GM12891 (cell line): ENCODE results near the gene MRPL33.
"Not testable (repeated sequence)": the region's sequence is repeated elsewhere in the genome, so short reads cannot be mapped to it uniquely, and the experiment has no call there.

Experiments used
- DNase-seq: peaks from one replicate; pipeline ENCODE4 v3.0.0; 2011; ENCODE audit warnings: low spot score; ENCODE audit not compliant: insufficient read length
- FAIRE-seq: peaks from 2 replicates; lab custom pipeline; 2011; peaks lifted over from hg19 to GRCh38; lab: Jason Lieb, UNC
- PAX5 ChIP-seq: IDR thresholded peaks from 2 replicates; pipeline ENCODE4 v1.6.1; 2011; ENCODE audit warnings: low read length, moderate library complexity, mild to moderate bottlenecking; ENCODE audit not compliant: insufficient read depth, severe bottlenecking
- POLR2A ChIP-seq: IDR thresholded peaks from 2 replicates; pipeline ENCODE4 v1.6.1; 2011; ENCODE audit warnings: low read depth, low read length, control low read depth
- POLR2AphosphoS5 ChIP-seq: IDR thresholded peaks from 2 replicates; pipeline ENCODE4 v1.6.1; 2011; ENCODE audit warnings: low read depth, low read length, control low read depth
- POU2F2 ChIP-seq: IDR thresholded peaks from 2 replicates; pipeline ENCODE4 v1.6.1; 2011; ENCODE audit warnings: low read depth, mild to moderate bottlenecking, control low read depth, low read length, moderate library complexity
- SPI1 ChIP-seq: IDR thresholded peaks from 2 replicates; pipeline ENCODE4 v1.6.1; 2011; ENCODE audit warnings: low read depth, low read length, control low read depth
- TAF1 ChIP-seq: IDR thresholded peaks from 2 replicates; pipeline ENCODE4 v1.6.1; 2011; ENCODE audit warnings: low read depth, low read length, control low read depth

MRPL33 gene

DNA sequence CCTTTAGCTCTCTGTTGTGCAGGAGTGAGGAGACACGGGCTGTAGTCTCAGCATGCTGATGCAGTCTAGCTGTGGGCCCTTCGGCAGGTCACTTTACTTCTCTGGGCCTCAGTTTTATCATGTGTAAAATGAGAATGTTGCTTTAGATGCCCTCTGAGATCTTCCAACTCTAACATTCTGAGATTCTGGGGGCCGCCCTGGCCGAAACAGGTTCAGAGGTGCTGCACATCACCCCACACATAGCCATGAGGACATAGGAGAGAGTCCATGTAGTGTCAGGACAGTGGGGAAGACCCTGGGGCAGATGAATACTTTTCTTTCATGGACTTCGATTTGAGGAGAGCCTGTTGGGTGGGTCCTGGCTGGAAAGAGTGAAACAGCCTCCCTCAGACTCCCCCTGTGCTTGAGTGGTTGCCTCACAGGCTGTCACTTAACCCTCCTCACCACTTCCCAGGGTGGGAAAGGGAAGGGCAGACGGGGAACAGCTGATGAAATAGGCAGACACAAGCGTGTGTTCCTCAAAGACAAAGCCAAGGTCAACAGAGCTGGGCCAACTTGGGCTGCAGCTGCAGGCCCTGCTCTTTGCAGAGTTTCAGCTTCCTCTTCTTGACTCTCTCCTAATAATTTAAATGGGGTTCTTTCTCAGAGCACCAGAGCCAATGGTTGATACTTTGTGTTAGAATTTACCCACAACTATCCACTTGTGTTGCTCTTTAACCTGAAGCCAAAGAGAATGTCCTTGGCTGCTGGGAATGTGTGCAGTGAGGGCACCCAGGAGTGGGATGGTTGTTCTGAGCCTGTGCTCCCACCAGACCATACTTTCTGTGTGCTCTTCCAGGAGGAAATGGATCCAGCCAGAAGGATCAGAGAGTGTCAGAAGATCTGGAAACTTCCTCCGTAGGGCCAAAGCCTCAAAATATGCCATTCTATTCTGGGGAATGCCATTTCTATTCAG is 14.7 kb upstream of the MRPL33 start:
- DNase-seq, result no peak
- no peak for TF ChIP-seq PAX5
- TF ChIP-seq POLR2A, result no peak
- no peak for TF ChIP-seq POU2F2
- TF ChIP-seq POLR2AphosphoS5, result no peak
- no peak for TF ChIP-seq TAF1
- no peak for TF ChIP-seq SPI1
- FAIRE-seq, result no peak

GRCh38 chr2:27762951-27763906 is 8.3 kb upstream of the MRPL33 start:
- DNase-seq (no peak), FAIRE-seq (no peak)
- TF ChIP-seq POLR2A, result no peak

GRCh38 chr2:27763907-27764267 is 7.6 kb upstream of the MRPL33 start:
- no peak for FAIRE-seq
- no peak for TF ChIP-seq POLR2AphosphoS5
- TF ChIP-seq TAF1, result no peak
- TF ChIP-seq POLR2A, result no peak
- no peak for TF ChIP-seq POU2F2
- TF ChIP-seq PAX5, result no peak
- no peak for TF ChIP-seq SPI1
- DNase-seq, result no peak

- FAIRE-seq, DNase-seq: not testable (repeated sequence)
Measured at GRCh38 chr2:27764526-27764925, 7.0 kb upstream of the MRPL33 start.

GRCh38 chr2:27765621-27766286 is 5.8 kb upstream of the MRPL33 start:
- FAIRE-seq (no peak), DNase-seq (no peak)
- no peak for TF ChIP-seq PAX5
- TF ChIP-seq TAF1, result no peak
- no peak for TF ChIP-seq SPI1
- no peak for TF ChIP-seq POU2F2
- no peak for TF ChIP-seq POLR2A
- no peak for TF ChIP-seq POLR2AphosphoS5

DNA sequence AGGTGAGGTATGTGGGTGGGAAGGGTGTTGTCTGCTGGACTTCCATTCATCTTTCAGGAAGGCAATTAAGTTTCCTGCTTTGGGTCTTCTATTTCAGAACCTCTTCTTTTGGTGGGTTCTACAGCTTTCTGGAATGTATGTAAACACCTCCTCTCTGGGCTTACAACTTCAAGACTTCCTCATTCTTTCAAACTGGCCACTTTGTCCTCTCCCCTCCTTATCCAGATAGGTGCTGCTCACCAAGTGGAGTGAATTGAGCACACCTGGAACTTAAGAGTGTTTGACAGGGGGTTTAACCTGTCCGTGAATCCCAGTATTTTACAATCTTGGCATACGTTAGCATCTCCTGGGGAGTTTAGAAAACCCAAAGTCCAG is 5.2 kb upstream of the MRPL33 start:
- DNase-seq (no peak), FAIRE-seq (no peak)
- no peak for TF ChIP-seq PAX5
- no peak for TF ChIP-seq POLR2A
- TF ChIP-seq TAF1, result no peak
- no peak for TF ChIP-seq POLR2AphosphoS5
- TF ChIP-seq SPI1, result no peak
- TF ChIP-seq POU2F2, result no peak

DNA sequence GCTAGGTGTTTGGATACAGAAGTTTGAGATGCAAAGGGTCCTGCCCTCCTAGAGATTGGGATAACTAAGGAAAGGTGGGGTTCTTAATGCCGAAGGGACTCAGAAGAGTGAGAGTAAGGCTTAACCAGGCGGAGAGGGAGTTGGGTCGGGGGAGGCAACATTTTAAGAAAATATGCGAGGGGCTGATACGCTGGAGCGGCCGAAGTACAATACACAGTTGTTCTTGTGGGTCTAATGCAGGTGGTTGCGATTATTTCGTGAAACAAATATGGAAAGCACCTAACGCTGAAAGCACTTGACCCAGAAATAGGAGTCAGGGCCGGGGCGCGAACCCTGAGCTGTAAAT is 344 bp upstream of the MRPL33 start:
- DNase-seq, result no peak
- no peak for TF ChIP-seq TAF1
- TF ChIP-seq POU2F2, result no peak
- TF ChIP-seq POLR2A, result no peak
- TF ChIP-seq SPI1, result no peak
- TF ChIP-seq PAX5, result no peak
- TF ChIP-seq POLR2AphosphoS5, result no peak
- peak; percentile 5 for FAIRE-seq

DNA sequence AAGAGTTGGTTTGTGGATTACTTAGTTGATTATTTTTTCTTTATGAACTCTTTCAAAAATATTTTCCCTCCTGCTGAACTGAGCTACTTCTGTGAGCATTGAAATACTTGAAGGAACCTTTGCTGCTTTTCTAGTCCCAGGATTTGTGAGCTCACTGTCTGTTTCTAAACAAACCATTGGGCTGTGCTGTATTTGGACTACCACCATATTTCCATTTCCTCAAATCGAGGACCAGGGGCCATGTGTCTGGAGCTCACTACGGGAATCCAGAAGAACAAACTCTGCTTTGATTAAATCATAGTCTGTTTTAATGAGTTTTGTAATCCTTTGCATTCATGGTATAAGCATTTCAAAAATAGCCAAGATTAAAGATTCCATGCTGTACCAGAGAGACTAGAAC is 1.3 kb downstream of the MRPL33 start:
- DNase-seq, result no peak
- no peak for TF ChIP-seq POLR2A
- TF ChIP-seq SPI1, result no peak
- no peak for FAIRE-seq

- DNase-seq, result no peak
- FAIRE-seq, result no peak
Measured at GRCh38 chr2:27773959-27774358, 2.4 kb downstream of the MRPL33 start.

DNA sequence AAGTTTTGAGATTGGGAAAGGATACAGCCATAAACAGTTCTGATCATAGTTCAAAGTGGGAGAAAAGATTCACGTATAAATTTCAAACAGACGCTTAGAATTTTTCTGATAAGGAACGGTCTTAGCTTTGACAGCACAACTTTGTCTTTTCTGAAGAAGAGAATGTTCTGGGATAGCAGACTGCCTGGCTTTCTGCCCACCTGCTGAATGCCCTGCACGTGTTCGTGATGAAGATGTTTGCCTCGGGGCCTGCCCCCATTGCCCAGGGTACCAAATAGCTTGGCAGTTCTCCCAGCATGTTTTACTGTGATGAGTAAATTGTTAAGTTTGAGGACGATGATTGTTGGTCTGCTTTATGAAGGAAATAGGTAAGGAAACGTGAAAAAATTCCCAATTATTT is 4.6 kb downstream of the MRPL33 start:
- TF ChIP-seq SPI1 (no peak), PAX5 (no peak), POLR2AphosphoS5 (no peak), POLR2A (no peak), TAF1 (no peak), POU2F2 (no peak)
- DNase-seq, result no peak
- no peak for FAIRE-seq

More at GRCh38 chr2:27773959-27774358, 2.4 kb downstream of the MRPL33 start:
- TF ChIP-seq POLR2AphosphoS5 (no peak), PAX5 (no peak), POLR2A (no peak), SPI1 (no peak), POU2F2 (no peak)
